Stimulated activated CD8-positive, alpha-beta memory T cell treated with anti-CD3 and anti-CD28 coated beads, Interleukin-12 subunit alpha, Interleukin-12 subunit beta, amount 100 ng/mL, for 1 hour (primary cell): ENCODE measurements around the gene PSTPIP2.
"Not testable (repeated sequence)": the region's sequence is repeated elsewhere in the genome, so short reads cannot be mapped to it uniquely, and the experiment has no call there.

Experiments used
- DNase-seq: peaks from one replicate; pipeline ENCODE4 v3.0.0-alpha.2; 2020; ENCODE audit warnings: low read depth

Gene PSTPIP2

DNA sequence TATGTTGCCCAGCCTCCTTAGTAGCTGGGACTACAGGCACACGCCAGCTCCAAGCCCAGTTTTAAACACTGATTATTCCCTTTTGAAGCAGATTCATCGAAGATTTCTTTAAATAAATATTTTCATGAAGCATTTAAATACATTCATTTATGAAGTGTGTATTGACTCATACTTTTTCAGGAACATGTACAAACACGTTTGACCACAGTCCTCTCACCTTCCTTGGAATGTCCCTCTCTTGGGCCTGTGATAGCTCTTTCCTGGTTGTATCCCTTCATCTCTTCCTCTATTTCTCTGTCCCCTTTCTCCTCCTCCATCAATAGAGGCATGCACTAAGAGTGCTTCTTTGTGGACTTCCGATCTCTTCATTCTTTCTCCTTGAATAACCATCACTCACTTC is 2.5 kb downstream of the PSTPIP2 start:
- DNase-seq: no peak

DNA sequence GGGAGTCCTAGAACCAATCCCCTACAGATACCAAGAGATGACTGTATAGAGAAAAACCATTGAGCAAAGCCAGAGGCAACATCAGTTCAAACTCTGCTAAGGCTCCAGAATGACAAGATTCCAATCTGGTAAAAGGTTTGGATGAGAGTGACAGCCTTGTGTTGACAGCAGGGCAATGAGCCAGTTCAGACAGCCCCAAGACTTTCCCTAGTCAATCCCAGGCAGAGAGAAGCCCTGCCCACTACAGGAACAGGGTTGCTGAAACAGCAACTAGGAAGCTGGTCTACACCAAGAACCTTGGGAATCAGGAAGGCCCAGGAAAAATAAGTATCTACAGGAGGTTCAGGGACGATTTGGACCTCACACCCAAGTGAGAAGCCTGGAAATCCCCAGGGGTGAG is 3.3 kb downstream of the PSTPIP2 start:
- no peak for DNase-seq

DNA sequence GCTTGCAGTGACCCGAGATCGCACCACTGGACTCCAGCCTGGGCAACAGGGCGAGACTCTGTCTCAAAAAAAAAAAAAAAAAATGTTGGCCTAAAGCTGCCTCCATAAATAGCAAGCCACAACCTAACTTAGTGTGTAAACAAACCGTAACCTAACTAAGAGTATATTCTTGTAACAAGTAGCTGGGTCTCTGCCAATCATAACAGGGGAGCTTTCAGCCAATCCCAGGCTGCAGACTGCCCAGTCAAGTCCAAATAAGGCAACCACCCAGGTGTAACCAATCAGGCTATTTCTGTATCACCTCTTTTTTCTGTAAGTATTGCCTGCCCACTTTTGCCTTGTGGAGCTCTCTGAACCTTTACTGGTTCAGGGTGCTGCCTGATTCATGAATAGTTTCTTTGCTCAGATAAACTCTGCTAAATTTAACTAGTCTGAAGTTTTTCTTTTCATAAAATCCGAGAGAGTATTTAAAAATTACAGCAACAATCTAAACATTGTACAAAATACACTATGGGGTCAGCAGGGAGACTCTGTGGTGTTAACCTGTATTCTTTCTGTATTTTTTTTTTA is 4.5 kb downstream of the PSTPIP2 start:
- no peak for DNase-seq

DNA sequence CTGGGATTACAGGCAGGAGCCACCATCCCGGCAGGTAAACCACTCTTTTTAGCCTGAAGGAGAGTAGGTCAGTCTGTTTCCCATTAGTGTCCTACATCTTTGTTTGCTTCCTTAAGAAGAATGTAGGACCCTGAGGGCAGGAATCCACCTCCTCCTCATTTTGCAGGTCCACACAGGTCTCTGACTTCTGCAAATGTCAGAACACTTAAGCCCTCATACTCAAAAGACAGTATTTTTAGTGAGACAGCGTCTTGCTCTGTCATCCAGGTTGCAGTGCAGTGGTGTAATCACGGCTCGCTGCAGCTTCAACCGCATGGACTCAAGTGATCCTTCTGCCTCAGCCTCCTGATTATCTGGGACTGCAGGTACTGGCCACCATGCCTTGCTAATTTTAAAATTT is 9.3 kb downstream of the PSTPIP2 start:
- DNase-seq: no peak

DNA sequence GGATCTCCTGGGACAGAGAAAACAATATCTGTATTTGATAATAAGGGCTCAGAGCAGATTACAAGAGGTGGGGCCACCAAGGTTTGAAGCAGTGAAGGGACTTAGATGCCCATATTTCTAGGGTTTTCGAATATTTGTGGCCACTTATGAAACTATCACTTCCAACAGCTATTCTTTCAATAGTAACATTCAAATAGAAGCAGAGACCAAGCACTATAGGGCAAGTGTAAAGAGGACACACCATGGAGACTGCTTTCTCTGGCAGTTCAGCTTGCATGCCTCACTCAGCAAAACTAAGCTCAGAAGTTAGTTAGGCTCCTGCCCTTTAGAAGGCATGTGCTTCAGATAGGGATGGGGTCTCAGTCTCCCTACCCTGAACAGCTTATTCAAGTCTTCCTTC is 10.3 kb downstream of the PSTPIP2 start:
- no peak for DNase-seq

DNA sequence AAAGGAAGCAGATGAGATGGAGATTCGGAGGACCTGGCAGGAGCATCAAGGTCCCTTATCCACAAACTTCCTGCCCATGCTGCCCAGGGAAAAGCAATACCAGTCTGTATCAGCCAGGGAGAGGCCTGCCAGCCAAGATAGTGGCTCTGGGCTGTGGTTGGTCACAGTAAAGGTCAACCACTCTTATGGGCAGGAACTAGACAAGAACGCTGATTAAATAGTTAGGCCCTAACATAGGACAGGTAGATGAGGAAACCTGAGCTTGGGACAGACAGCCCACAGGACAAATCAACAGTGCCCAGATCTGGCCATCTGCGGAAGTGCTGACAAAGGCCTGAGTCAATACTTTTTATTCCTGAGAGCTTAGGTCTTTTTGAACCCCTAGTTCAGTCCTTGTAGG is 10.7 kb downstream of the PSTPIP2 start:
- DNase-seq: no peak

DNA sequence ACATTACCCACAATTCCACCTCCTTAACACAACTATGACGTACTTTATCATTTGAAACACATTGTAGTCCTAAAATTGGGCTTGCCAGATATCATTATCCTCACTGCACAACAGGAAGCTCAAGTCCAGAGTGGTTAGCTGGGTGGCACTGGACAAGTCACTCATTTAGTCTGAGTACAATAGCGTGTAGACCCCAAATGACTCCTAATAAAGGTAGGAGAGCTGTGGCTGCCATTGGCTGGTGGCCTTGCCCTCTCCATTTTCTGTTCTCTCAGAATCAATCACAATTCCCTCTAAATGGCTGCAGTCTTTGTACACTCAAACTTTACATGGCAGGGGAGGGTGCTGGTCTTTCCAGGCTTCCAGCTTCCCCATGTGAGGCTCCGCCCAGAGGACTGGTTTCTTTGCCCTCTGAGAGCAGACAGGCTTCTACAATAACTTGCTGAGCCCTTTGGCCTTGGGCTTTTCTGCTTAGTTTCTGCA is 11.7 kb downstream of the PSTPIP2 start:
- DNase-seq: no peak

DNA sequence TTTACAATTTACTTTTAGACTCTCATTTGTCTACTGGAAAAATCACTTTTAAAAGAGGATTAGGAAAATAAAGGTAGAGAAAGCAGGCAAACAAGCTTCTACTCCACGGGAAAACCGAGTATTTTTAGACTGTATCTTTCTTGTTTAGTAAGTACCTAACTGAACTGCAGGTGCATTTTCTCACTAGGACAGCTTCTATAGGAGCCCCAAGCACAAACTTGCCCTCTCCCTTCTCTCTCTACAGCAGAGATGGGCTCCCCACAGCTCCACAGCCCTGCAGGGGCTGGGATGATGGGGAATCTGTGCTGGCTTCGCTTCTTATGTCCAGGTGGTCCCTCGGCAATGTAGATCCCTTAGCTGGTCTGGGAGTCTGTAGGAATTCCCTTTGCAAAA is 16.2 kb downstream of the PSTPIP2 start:
- DNase-seq: no peak

DNA sequence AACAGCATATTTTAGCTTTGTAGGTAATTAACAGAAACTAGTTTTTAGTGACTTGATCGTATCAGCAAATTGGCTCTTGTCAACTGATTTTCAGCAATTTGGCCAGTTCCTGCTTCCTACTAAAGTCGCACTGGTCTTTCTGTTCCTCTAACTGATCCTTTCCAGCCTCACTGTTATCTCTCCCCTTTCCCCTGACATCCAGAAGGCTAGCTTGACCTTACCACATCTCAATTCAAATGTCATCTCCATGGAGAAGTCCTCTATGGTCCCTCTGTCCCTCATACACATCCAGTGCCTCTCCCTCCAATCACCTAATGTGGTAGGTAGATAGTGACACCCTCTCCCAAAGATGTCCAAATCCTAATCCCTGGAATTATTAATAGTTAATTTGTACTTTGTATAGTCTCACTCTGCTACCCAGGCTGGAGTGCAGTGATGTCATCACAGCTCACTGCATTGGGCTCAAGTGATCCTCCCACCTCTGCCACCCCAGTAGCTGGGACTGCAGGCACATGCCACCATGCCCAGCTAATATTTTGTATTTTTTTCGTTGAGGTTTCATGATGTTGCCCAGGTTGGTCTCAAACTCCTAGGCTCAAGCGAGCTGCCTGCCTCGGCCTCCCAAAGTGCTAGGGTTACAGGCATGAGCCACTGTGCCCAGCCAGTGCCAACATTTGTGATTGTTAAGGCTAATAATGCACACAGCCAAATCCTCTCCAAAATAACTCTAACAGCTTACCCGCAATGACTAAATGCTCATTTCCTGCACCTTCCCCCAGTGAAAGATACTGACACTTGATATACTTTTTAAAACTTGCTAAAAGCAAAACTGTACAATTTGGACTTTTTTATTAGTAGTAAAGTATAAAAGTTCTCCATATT is 16.9 kb downstream of the PSTPIP2 start:
- no peak for DNase-seq

DNA sequence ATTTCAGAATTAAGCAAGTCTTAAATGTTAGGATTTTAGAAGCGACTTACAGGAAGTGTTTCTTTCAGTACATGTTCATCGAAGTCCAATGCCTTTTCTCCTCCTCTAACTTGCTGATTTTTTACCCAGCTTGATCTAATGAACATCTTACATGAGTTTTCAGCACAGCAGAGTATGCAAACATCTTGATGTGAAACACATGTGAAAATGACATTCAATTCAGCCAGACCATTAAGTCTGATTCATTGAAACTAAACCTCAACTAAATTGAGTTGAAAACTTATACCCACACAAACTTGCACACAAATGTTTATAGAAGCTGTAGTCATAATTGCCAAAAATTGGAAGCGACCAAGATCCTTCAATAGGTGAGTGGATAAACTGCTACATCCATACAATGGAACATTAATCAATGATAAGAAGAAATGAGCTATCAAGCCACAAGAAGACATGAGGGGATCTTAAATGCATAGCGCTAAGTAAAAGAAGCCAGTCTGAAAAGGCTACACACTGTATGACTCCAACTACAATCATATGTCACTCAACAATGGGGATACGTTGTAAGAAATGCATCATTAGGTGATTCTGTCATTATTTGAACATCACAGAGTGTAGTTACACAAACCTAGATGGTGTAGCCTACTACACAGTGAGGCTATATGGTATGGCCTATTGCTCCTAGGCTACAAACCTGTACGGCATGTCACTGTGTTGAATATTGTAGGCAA is 18.5 kb downstream of the PSTPIP2 start:
- no peak for DNase-seq

DNA sequence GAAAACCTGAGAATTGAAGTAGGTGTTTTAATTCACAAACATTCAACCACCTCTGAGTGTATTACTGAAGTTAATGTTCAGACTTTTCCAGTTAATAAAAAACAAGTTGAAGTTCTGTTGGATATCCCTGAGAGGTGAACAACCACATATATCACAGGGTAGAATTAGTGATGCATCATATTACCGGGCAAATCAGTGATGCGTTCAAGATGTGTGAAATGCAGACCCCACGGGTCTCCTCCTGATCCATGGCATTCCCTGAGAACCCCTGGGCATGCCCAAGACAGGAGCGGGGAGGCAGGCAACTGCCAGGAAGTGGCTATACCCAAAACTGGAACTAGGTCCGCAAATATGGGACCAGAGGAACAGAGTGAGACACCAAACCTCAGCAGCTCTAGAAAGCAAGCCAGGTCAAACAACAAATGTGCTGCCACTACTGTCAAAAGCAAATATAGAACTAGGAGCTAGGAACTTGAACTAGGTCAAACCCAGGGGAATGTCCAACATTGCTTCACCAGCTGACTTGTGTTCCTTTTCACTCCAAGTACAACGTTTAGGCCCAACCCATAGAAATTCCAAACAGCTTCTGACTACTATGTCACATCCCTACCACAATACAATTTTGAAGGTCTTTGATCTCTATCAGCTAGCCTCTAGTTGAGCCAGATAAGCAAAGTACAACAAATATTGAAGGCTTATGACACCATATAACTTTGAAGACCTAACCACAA is 20.2 kb downstream of the PSTPIP2 start:
- DNase-seq: no peak

DNA sequence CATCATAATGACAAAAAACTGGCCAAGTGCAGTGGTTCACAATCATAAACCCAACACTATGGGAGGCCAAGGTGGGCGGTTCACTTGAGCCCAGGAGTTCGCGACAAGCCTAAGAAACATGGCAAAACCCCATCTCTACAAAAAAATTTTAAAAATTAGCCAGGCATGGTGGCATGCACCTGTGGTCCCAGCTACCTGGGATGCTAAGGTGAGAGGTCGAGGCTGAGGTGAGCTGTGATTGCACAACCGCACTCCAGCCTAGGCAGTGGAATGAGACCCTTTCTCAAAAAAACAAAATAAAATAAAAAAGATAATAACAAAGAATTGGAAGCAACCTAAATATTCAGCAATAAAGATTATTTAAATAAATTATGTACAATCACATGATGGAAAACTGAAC is 21.8 kb downstream of the PSTPIP2 start:
- no peak for DNase-seq

DNA sequence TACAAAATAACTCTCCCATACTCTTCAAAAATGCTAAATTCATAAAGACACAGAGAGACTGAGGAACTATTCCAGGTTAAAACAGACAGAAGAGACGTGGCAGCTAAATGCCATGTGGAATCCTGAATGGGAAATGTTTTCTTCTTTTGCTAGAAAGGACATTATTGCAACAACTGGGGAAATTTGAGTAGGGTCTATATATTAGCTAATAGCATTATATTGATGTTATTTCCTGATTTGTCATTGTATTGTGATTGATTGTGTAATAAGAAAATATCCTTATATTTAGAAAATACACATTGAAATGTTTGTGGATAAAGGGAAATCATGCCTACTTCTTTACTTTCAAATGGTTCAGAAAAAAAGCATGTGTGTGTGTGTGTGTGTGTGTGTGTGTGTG is 23.4 kb downstream of the PSTPIP2 start:
- DNase-seq: no peak

DNA sequence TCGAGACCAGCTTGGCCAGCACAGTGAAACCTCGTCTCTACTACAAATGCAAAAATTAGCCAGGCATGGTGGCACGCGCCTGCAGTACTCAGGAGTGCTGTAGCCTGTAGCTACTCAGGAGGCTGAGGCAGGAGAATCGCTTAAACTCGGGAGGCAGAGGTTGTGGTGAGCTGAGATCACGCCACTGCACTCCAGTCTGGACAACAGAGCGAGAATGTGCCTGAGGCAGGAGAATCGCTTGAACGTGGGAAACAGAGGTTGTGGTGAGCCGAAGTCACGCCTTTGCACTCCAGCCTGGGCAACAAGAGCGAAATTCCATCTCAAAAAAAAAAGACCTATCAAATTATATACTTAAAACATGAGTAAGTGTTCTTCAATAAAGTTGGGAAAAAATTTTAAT is 24.7 kb downstream of the PSTPIP2 start:
- not testable (repeated sequence) for DNase-seq

DNA sequence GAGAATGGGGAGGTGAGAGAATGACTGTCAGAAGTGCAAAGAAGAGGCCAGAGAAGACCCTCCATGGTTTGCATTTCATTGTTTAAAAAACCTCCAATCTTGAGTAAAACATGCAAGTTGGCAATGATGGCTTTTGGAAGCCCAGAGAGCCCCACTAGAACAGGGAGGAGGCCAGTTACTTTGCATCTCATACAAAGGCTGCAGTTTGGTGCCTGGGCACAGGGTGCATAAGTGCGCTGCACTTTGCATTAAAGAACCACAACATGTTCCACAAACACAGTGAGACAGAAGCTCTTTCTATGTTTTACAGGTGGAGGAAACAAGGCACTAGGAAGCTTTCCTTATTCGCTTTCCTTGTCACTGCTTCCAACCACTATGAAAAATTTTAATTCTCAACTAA is 25.4 kb downstream of the PSTPIP2 start:
- no peak for DNase-seq

DNA sequence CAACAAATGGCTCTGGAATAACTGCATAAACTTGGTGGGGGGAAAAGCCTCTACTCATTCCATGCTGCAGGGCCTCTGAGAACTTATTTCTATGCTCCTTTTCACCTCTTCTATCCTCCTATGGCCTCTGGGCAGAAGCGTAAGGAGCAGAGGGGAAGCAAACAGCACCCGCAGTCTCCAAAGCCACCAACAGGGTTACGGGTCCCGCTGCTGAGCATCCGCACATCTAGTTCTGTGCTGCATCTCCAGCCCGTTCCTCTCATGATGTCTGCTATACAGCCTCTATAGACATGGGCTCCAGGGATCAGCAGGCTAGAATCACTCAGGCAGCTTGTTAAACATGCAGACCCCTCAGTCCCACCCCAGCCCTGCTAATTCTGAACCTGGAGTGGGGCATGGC is 25.9 kb downstream of the PSTPIP2 start:
- no peak for DNase-seq

DNA sequence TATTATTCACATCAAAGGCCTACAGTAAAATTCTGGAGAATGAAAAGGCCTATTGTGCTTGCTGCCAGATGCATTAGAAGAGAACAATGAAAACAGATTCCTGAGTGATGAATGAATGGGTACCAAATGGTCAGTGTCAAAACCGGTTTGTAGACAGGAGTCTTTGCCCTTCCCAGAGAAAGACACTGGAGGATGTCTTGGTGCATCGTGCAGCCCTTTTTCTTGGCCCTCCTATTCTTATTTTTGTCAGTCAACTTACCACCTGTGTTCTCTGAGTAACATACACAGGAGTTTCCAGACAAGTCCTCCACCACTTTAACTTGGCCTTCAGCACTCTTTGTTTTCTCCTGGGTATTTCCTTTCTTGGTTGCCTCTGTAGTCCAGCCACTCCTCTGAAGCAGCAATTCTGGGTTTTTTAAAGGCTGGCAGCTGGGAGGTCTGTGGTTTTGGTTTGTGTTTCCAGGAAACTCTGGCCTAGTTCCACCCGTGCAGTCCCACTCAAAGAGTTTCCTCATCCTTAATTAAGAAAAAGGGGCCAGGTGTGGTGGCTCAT is 29.4 kb downstream of the PSTPIP2 start:
- DNase-seq: no peak

DNA sequence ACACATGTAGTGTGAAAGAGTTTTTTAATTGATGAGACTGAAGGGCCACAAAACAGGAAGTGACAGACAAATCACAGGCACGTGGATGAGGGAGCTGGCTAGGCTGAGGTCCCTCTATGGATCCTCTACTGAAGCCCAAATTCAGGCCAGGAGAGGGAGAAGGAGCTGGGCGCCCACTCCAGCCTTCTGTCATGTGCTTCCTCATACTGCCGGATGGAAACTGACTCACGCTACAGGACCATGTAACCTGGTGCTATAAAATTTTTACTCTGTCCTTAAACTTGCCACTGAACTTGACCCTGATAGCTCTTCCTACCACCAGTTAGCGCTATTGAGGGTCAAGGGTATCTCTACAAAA is 31.3 kb downstream of the PSTPIP2 start:
- no peak for DNase-seq

DNA sequence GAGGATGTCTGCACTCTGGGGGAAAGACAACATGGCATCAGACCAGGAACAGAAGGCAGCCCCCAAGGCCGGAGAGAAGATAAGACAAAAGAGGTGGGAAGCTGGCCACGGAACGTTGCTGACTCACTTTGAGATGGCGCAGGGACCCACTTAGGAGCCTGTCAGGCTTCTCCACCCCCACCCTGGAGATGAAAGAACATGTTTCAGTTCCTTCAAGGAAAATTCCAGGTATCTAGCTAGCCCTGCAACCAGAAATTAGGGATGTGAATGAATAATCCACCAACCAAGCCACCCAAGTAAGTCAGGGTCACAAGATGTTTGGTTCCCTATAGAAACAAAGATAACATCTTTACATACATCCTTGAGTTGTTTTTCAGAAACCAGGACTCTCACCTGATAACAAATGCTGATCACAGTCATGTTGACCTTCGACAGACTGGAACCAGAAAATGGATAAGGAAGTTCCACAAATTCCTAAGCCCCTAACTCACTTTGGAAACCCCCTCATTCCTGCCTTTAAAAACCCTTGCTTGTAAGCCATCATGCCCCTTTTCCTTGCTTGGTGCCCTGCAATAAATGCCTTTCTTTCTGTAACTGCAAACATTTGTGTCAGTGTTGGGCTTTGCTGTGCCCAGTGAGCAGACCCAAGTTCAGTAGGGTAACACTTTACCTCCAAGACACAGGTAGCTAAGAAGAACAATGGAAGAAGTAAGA is 31.9 kb downstream of the PSTPIP2 start:
- no peak for DNase-seq

DNA sequence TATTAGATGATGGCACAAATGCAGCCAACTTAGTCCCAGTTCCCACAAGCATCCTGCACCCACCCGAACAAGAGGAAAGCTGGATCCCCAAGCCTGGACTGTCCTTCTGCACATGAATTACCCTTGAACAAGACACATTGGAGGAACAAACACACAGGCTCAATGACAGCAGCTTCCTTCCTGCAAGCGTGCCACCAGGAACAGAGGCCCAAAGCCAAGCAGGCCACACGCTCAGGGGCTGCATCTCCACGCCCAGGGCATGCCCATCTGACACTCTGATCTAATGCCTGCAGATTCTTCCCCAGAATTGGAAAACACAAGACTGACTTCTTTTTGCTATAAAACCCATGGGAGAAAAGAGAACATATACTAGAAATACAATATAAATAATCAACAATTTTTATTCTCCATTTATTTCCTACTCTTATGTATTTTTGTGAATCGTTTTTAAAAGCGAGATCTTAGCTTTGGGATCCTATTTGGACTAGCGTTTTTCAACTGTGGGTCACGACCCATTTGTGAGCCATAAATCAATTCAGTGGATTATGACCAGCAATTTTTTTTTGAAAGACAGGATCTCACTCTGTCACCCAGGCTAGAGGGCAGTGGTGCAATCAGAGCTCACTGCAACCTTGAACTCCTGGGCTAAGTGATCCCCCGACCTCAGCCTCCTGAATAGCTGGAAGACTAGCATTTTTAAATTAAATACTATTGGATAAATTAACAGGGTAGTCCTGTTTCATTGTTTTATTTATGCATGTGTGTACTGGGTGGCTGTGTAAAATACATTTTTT is 34.4 kb downstream of the PSTPIP2 start:
- no peak for DNase-seq
